ENCODE data around the gene LY6G5C. TPM values are rescaled to one million over a fixed set of nuclear protein-coding genes. Genes with fewer than 3 reads are reported as not detected.
A peak's percentile ranks its signal among the peaks of the same experiment; 100 is the strongest.

The LY6G5C gene
- total and polyA plus RNA-seq, 2 of the 13 experiments (the other 11 are each of a cell fraction or from before 2014, with no cell fraction given) = 0.33 to 0.55 TPM

DNA sequence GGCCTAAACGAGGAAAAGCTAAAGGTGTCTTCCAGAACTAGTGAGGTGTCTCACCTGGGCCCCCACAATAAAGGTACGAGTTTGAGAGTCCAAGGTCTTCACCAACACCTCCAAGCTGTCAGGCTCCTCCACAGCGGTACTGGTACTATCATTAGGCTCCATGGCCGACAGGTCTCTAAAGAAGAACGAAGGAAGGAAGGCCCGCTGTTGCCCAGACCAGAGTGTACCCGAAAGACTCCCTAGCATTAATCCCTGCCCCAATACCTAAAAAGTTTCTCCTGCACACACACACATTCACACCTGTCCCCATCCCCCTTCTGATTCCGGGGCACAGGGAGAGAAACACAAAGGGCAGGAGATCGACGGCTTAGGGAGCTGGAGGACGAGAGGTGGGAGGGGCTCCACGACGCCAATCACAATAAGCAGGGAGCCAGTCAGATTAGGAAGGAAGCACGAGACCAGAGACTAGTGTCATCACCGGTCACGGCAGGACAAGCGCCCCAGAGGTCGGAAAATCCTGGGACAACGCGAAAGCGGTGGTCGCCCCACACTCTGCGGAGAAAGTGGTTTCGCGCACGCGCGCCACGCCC lies 29.2 kb downstream of the LY6G5C start (continued):
- TF ChIP-seq HNRNPK (IDR thresholded peaks at IDR 0.05; ENCODE audit: low read depth, low read length, poor library complexity, severe bottlenecking) (no peak), MZF1 (CRISPR knock-in tag; IDR thresholded peaks at IDR 0.05; ENCODE audit: borderline replicate concordance) (no peak), GATAD1 (CRISPR knock-in tag; IDR thresholded peaks at IDR 0.05) (no peak), GABPA (IDR thresholded peaks at IDR 0.05; ENCODE audit: low read depth, low read length) (no peak), GABPA (CRISPR knock-in tag; IDR thresholded peaks at IDR 0.05; ENCODE audit: low read depth) (no peak), SRSF4 (IDR thresholded peaks at IDR 0.05; ENCODE audit: low read depth, low read length, poor library complexity, severe bottlenecking) (no peak), CEBPB (IDR thresholded peaks at IDR 0.05; ENCODE audit: borderline replicate concordance, low read depth, low read length) (peak; percentile 29; the same call in 1 of the 2 replicates), ZFP37 (CRISPR knock-in tag; IDR thresholded peaks at IDR 0.05; ENCODE audit: borderline replicate concordance) (no peak), ZNF768 (CRISPR knock-in tag; IDR thresholded peaks at IDR 0.05) (0 out of 2 replicates have a peak, but pooled peaks have one; percentile 14), SP4 (CRISPR knock-in tag; IDR thresholded peaks at IDR 0.05) (0 out of 2 replicates have a peak, but pooled peaks have one; percentile 62), SNAPC2 (CRISPR knock-in tag; IDR thresholded peaks at IDR 0.05) (no peak), JUNB (CRISPR knock-in tag; IDR thresholded peaks at IDR 0.05; ENCODE audit: borderline replicate concordance) (peak; percentile 26; the same call in 1 of the 2 replicates), ZNF552 (CRISPR knock-in tag; IDR thresholded peaks at IDR 0.05; ENCODE audit: borderline replicate concordance) (no peak), MXI1 (IDR thresholded peaks at IDR 0.05; ENCODE audit: borderline replicate concordance, low read depth, low read length) (peak; percentile 55; the same call in 2 of the 3 replicates), PTBP1 (IDR thresholded peaks at IDR 0.05; ENCODE audit: low read depth, low read length, poor library complexity, severe bottlenecking) (peak; percentile 25), EEA1 (CRISPR knock-in tag; IDR thresholded peaks at IDR 0.05; ENCODE audit: borderline replicate concordance) (no peak), BRD4 (CRISPR knock-in tag; IDR thresholded peaks at IDR 0.05) (0 out of 2 replicates have a peak, but pooled peaks have one; percentile 39), CCDC6 (CRISPR knock-in tag; IDR thresholded peaks at IDR 0.05) (no peak; the same call in 1 of the 2 replicates), SMARCC2 (IDR thresholded peaks at IDR 0.05) (no peak), JUND (CRISPR knock-in tag; IDR thresholded peaks at IDR 0.05) (no peak), JUN (CRISPR knock-in tag; IDR thresholded peaks at IDR 0.05) (no peak)
- TF ChIP-seq, protein P1, sequence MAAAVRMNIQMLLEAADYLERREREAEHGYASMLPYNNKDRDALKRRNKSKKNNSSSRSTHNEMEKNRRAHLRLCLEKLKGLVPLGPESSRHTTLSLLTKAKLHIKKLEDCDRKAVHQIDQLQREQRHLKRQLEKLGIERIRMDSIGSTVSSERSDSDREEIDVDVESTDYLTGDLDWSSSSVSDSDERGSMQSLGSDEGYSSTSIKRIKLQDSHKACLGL (CRISPR knock-in tag; IDR thresholded peaks at IDR 0.05) = 0 out of 2 replicates have a peak, but pooled peaks have one; percentile 23
- TF ChIP-seq, protein P2, sequence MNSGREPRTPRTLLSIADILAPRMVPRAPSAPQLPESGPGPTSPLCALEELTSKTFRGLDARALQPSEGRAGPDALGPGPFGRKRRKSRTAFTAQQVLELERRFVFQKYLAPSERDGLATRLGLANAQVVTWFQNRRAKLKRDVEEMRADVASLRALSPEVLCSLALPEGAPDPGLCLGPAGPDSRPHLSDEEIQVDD (CRISPR knock-in tag; IDR thresholded peaks at IDR 0.05; ENCODE audit: borderline replicate concordance) = no peak
- TF ChIP-seq, protein P3, sequence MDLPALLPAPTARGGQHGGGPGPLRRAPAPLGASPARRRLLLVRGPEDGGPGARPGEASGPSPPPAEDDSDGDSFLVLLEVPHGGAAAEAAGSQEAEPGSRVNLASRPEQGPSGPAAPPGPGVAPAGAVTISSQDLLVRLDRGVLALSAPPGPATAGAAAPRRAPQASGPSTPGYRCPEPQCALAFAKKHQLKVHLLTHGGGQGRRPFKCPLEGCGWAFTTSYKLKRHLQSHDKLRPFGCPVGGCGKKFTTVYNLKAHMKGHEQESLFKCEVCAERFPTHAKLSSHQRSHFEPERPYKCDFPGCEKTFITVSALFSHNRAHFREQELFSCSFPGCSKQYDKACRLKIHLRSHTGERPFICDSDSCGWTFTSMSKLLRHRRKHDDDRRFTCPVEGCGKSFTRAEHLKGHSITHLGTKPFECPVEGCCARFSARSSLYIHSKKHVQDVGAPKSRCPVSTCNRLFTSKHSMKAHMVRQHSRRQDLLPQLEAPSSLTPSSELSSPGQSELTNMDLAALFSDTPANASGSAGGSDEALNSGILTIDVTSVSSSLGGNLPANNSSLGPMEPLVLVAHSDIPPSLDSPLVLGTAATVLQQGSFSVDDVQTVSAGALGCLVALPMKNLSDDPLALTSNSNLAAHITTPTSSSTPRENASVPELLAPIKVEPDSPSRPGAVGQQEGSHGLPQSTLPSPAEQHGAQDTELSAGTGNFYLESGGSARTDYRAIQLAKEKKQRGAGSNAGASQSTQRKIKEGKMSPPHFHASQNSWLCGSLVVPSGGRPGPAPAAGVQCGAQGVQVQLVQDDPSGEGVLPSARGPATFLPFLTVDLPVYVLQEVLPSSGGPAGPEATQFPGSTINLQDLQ (CRISPR knock-in tag; IDR thresholded peaks at IDR 0.05) = no peak
- TF ChIP-seq, protein P4, sequence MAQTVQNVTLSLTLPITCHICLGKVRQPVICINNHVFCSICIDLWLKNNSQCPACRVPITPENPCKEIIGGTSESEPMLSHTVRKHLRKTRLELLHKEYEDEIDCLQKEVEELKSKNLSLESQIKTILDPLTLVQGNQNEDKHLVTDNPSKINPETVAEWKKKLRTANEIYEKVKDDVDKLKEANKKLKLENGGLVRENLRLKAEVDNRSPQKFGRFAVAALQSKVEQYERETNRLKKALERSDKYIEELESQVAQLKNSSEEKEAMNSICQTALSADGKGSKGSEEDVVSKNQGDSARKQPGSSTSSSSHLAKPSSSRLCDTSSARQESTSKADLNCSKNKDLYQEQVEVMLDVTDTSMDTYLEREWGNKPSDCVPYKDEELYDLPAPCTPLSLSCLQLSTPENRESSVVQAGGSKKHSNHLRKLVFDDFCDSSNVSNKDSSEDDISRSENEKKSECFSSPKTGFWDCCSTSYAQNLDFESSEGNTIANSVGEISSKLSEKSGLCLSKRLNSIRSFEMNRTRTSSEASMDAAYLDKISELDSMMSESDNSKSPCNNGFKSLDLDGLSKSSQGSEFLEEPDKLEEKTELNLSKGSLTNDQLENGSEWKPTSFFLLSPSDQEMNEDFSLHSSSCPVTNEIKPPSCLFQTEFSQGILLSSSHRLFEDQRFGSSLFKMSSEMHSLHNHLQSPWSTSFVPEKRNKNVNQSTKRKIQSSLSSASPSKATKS (CRISPR knock-in tag; IDR thresholded peaks at IDR 0.05) = no peak
